SK-N-DZ (cell line): Measurements from ENCODE around the gene THADA.

ENCODE experiments used
- DNase-seq: peaks from one replicate; pipeline ENCODE4 v3.0.0-alpha.2; 2015; ENCODE audit warnings: low spot score

The THADA gene

DNA sequence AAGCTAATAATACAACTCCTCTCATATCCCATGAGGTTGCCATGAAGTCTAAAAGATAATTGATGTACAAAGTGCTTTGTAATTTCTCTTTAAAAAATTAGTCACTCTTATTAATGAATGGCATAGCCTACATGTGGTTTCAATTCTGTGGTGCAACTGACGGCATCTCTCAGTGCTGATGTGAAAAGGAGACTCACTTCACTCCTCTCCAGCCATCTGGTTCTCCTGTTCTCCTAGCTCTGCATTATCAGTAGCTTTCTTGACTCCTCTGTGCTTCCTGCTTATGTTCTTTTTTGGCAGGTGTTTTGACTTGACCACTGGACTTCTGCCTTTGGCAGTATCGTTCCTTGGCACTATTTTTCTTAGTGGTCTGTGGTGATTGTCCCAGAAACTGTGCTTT lies 234.6 kb downstream of the THADA start:
- DNase-seq: no peak

DNA sequence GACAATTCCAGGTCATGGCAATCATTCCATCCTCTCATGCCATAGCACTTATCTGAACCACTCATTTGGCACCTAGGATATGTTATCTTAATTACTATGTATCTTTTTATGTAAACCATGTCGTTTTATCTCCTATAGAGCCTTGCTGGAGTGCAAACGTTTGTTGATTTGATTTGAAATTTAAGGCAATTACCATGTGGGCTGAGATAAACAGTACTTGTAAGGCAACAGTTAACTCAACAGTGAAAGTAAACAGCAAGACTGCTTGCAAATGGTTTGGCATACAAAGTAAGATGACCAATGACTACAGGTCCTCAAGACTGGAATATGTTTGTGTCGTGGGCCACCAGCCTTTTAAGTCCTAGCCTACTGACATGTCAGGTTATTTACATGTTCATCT lies 235.7 kb downstream of the THADA start:
- no peak for DNase-seq

DNA sequence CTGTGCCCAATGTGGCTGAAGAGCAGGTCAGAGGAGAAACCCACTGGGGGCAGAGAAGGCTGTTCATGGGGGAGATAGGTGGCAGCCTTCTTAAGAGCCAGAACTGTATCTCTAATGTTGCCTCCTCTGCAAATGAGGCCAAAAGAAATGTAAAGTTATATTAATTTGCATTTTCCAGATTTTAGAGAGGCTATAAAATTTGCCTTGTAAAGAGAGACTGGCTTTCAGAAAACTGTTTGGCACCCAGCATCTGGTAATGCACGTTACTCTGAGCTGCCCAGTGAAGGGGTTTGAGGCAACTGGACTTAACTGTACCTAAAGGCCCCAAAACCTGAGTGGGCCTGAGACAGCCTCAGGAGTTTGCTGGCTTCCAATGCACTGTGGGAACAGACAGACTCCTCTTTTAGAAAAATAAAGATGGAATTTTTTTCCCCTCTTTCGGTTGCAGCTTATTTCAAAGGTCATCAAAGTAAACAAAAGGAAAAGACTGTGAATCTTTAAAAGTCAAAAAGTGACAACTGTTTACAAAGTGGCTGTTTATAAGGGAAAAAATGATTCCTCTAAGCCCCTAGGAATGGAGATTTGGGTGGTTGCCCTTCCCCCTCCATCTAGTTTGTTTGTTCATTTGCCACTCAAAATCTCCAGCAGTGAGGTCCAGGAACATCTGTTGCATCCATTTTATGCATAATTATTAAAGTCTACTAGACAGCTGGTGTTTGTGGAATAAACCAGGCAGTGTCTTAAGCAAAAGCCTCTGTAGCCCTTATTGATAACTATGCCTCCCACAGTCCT lies 237.2 kb downstream of the THADA start:
- no peak for DNase-seq

DNA sequence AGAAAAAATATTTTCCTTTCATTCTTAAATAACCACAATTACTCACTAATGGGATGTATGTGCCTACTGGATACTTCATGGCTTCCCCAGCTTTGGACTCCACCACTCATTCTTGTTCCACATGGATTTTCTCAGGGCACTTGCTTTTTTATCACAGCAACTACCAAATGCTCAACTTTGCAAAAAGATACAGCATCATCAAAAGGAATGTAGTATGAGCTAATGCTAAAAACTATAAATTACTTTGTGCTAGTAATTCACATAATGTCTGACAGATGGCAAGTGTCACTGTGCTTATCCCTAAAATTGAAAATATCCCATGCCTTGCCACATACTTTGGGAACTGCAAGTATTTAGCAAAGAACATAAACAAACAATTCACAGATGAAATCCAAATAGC lies 239.1 kb downstream of the THADA start:
- no peak for DNase-seq

DNA sequence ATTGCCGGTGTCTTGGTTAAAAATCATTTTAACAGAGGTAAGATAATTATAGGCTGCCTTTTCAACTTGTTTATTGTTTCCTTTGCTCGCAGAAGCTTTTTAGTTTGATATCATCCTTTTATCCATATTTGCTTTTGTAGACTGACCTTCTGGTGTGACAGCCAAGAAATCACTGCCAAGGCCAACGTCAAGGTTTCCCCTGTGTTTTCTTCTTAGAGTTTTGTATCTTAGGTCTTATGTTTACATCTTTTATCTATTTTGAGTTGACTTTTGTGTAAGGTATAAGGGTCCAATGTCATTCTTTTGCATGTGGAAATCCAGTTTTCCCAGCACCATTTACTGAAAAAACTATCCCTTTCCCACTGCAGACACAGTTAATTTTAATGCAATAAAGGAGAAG lies 240.4 kb downstream of the THADA start:
- no peak for DNase-seq

DNA sequence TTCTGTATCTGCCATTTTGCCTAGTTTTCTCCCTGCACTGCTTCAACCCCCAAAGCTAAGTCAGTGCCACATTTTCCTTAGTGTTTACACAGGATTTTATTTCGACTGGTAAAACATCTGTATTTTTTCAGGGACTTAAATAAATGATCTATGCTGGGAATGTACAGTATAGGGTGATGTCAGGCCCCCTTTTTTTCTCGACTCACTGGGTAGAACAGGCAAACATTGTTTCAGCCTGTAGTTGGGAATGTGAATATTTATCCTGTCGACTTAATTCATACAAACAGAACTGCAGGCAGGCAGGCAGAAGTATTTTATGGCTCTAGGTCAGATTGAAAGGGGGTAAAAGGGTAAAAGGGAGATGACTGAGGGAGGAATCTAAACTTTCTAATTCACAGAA lies 245.9 kb downstream of the THADA start:
- DNase-seq: no peak

DNA sequence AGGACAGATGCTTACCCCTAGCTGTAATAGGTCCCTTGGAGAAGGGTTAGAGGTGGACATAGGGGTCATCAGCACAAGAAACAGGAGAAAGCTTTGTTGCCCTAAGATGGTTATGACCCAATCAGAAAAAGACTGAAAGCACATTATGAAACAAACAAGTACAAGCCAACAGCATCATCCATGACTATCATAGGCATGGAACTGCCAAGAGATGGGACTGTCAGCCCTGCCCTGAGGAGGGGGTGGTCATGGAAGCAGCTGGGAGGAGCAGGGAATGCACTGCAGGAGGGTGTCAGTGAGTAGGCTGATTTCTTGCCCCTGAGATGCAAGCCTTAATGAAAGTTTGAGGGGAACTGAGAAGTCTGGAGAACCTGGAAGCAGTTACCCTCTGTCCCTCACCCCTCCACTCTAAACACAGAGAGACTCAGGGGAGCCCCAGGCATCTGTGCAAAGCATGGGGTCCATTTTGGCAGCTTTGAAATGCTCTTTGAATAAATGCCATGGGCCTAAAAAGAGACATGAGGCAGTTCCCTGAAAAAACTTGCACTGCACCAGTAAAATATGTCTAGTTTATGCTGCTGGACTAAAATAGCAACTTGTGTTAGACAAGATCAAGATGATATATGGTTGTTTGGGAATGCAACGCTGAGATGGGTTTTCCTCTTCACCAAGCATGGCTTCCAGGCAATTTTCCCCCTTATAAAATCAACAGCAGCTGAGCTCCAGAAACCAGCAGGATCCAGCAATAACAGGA lies 246.8 kb downstream of the THADA start:
- DNase-seq: no peak

DNA sequence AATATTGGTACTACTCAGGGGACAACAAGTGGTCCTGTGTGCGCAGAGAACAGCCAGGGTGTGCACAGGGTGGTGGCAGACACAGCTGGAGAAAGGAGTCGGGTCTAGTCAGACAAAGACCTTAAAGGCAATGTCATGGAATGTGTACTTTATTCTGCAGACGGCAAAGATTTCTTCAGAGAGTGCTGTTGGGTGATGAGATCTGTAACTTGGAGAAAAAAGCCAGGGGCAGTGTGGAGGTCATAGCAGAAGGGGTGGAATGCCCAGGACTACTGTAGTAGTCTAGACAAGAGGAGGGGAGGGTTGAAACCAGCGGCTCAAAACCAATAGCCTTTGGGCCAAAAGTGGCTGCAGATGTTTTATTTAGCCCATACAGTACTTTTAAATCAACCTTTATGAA lies 248.1 kb downstream of the THADA start:
- no peak for DNase-seq

DNA sequence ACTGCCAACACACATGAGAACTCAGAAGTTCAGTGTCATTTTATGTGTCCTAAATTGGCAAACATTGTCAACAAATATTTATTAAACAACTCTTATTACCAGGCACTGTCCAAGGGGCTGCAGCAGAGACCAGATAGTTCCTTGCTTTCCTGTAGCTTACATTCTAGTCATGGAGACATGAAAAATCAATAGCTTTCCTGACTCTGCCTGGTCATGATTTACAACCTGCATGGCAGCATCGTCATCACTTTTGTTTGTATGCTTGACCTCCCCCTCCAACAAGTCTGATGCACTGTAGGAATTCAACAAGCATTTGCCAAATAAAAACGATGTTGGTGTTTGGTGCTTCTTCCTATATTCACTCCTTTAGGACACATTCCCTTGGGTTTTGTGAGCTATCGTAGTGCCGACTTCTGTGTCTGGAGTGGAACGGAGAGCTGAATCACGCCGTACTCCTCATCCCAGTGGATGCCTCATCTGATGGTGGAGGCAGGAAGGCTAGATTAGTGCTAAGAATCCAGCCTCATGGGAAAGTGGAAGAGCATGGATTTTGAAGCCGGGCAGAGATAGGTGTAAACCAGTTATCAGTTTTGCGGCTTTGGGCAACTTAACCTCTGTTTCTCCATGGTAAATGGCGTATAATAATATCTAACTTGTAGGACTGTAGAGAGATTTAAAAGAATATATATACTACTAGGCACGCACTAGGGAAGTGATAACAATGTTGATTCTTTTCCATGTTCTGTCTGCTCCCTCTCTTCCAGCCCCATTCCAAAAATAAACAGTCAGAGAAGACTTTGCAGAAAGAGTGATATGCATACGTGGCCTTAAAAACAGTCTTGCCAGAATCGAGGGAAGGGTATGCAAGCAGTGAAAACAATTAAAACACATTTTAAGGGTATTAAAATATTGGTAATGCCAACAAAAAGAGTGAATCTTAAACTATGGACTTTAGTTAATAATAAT lies 249.0 kb downstream of the THADA start:
- DNase-seq: no peak

DNA sequence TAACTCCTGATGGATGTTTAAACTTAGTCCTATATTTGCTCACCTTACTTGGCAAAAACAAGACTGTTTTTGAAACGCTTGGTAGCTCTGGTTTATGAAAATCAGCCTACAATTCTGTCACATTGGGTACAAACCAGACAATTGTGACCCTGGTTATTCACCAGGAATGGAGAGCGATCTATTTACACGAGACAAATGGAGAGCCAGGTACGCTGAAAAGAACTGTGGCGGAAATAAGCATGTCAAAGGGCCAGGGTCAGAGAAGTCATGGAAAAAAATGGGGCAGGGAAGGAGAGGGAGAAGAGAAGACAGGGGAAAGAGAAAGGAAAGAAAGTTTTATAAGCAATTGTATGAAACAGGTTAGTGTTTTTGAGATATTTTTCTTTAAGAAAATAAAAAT lies 250.0 kb downstream of the THADA start:
- no peak for DNase-seq

DNA sequence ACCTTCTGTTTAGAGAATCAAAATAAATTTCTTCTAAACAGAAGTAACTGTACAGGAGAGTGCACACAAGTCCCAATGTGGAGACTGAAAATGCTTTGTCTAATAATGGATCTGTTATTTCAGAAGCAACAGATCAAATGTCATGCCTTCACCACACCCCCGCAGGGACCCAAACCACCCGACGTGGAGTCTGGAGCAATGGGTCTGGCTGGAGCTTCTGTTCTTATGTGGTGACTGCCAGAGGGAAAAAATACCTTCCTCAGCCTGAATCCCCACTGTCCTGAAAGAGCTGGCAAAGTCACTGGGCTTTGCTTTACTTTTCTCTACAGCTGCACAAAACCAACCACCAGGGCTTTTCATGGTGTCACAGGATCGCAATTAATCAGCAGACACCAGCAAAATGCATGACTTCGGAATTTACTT lies 250.4 kb downstream of the THADA start:
- peak; percentile 56 for DNase-seq

DNA sequence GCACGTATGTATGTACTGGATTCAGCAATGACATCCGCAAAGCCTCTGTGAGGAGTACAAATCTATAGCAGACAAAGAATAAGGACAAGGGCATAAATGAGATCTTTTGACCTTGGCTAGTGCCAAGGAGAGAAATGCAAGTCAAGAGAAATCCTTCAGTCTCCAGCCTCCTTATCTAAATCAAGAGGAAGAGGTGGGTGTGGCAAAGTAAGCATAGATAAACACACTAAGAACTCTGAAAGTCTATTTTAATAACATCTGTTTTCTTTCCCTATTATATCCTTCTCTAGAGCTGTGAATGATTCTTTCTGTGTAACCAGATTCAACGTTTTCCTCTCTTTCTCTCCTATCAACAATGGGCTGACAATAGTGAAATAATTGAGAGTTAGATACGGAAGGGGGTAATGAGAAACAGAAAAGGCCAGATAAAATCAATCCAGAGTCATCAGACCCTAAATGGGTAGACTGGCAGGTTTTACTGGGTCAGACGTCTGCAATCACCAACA lies 250.9 kb downstream of the THADA start:
- DNase-seq: peak; percentile 53

DNA sequence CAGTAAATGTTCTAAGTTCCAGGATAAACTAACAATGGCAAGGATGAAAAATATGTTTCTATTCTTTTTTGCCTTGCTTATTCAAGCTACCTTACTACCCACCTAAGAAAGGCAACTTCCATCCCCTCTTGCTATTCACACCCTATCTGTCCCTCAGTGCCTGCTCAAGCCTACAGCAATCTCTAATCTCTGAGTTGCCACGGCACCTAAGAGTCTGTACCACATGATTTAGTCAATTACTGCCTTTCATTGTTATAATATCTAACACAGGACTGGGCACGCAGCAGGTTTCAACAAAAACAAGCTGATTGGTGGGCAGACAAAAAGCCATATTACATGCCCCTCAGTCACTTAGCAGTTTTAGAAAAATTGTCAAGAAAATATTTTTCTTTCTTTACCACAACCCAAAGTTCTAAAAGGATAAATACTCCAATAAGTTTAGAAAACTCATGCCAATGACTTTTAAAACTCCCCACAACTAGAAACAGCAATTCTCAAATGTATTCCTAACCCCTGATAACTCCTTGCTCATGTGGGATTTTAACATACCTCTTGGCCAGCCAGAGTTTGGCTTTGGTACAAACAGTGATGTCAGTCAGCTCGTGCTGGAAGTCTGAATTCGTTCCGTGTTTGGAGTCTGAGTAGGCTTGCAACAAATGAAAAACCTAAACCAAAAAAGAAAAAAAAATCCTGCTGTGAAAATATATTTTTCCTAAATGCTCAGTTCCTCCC lies 252.1 kb downstream of the THADA start:
- no peak for DNase-seq

DNA sequence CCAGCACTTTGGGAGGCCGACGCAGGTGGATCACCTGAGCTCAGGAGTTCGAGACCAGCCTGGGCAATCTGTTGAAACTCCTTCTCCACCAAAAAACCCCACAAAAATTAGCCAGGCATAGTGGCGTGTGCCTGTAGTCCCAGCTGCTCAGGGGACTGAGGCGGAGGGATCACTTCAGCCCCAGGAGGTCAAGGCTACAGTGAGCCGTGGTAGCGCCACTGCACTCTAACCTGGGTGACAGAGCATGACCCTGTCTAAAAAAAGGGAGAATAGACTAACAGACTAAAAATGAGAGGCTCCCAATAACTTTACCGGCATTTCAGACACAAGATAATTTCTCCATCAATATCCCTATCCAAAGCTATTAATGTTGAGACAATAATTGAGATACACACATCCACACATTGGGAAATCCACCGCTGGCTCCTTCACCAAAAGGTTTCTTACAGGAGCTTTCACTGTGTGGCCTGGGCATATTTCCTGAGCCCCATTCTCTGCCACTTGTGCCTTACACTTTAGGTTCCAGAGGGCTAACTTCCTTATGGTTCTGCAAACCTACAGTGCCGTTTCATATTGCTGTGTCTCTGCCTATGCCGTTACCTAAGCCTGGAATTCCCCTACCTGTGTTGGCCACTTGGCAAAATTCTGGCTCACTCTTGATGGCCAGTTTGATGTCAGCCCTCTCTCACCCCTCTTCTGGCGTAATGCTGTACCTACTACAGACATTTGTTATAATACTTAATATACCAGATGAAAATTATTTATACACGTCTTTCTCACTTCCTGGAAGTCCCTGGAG lies 253.7 kb downstream of the THADA start:
- no peak for DNase-seq

DNA sequence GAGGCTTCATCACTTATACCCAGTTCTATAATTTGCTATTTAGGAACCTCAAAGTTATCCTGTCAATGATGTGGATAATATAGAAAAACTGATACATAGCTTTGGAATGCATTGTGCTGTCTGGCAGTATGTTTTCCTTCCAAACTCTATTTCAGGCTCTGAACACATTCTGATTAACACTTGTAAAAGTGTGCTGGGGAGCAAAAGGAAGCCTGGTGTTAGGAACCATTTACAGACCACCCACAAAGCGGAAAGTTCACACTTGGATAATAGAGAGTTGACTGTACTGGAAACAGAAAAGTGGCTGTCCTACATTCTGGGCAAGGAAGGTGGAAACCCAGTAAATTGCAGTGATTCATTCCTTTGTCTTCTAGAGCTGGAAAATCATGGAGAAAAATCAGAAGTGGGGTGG lies 254.9 kb downstream of the THADA start:
- no peak for DNase-seq

DNA sequence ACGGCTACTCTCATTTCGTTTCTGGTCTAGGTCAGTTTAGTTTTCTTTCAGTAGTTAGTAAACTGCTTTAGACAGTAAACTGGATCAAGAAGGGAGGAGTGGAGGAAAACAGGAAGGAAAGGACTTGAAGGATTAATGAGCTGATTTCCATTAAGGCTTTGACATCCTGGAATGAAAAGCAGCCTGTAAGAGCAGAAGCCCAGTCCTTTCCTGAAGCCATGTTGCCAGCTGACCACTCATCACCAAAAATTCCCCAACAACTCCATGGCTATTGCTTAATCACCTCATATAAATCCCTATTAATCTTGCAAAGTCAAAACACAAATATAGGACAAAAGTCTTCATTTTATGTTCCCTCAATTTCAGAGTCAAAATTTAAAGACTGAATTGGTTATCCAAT lies 255.8 kb downstream of the THADA start:
- DNase-seq: no peak

DNA sequence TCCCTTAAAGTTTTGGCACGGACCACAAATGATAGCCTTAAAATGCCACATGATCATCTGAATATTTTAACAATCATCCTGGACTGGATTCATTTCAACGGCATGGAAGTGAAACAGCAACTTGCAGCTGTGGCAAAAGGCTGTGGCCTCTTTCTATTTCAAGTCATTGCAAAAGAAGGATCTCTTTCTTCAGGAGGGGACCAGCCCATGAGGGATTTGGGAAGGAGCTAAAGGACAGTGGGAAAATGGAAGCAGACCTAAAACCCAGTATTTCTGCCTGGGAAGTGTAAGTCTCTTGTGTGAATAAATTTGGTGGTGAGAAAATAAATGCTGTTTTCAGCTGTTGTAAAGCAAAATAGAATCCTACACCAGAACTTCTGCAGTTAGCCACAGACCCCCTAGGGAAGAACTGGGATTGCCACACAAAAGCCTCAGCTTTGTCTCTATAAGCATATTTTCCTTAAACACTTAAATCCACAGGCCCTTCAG lies 262.1 kb downstream of the THADA start:
- no peak for DNase-seq

DNA sequence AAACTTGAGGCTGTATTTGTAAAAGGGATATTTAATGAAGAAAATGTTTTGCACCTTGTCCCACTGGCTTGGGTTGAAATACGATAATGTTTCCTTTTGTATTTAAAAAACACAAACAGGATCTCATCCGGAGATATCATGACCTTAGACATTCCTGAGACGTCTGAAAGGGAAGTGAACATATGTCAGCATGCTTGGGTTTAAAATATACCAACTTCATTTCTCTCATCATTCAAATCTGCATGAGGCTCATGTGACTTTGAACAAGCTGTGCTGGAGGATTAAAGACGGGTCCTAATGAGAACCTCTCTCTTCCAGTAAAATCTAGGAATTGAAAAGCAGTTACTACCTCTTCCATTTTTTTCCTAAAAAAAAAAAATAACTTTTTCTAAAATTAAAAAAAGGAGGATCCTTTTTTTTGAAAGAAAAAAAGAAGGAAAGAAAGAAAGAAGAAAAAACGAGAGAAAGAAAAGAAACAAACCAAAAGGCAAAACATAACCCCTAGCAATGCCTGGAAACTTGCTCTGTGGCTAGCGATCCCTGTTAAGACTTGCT lies 262.7 kb downstream of the THADA start:
- no peak for DNase-seq

DNA sequence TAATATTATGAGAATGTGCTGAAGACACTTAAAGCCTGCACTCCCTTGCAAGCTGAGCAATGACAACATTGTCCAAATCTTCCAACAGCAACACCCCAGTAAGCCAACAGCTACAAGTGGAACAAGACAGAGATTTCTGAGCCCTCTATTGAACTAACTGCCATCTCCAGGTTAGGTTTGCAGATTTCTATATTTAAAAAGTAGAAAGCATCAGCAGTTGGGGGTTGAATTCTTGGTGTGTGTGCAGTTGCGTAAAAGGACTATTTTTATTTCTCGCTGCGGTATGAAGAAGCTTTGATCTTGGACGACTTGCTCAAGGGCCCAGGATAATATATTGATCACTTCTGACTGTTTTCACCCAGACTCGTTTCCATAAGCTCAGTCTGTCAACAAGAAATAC lies 263.2 kb downstream of the THADA start:
- DNase-seq: no peak

DNA sequence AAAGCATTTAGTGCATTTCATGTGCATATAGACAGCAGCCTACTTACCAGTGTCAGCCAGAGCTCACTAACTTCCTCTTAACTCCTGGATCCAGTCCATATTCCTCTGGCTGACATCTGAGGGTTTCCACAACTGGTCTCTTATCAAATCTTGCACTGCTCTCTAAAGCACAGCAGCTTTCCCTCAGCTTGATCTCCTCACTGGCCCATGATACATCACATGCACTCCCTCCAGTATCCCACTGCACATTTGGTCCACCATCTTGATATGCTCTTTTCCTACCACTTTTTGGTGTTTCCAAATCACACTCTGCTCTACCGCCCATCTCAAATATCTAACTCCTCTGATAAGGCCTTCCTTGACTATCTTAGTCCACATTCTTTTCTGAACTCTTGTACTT lies 264.4 kb downstream of the THADA start:
- DNase-seq: no peak
